Parietal lobe (tissue), 1 donor: ENCODE results near the gene MAD2L1. TPM values are rescaled to one million over a fixed set of nuclear protein-coding genes. Genes with fewer than 3 reads are reported as not detected.

Experiments
- total RNA-seq: library from RNA; depleted of rRNA; stranded (reverse); fragments of >200 nt; gene quantifications from one replicate; pipeline ENCODE4 v1.2.3, GENCODE V29; 2014

Gene MAD2L1
- 9.4 TPM for total RNA-seq

GRCh38 chr4:120066517-120067340, at the start of gene MAD2L1:
Gene MAD2L1, minus strand, starts transcription at chr4:120066848. Its CDS starts 114 bp downstream, at chr4:120066734.

